PC-9 (cell line): ENCODE measurements around the gene SETBP1.

Experiments used
- CTCF ChIP-seq: fragments of 200-600 bp; sonication (generic); conservative IDR thresholded peaks from 2 replicates; pipeline ENCODE4 v1.6.1; 2017; ENCODE audit warnings: mixed run types, antibody characterized with exemption, mild to moderate bottlenecking, moderate library complexity
- EZH2 ChIP-seq: fragments of 200-600 bp; sonication (generic); IDR thresholded peaks from 2 replicates; pipeline ENCODE4 v1.8.0; 2017; ENCODE audit warnings: antibody characterized with exemption, low read depth

GRCh38 chr18:44726059-44726421 lies 45.4 kb downstream of the SETBP1 start:
- TF ChIP-seq CTCF (no peak), EZH2 (no peak)
